HFFc6 (cell line): Measurements from ENCODE around the gene DDX39B. TPM values are rescaled to one million over a fixed set of nuclear protein-coding genes. Genes with fewer than 3 reads are reported as not detected.
"Not testable (repeated sequence)": the region's sequence is repeated elsewhere in the genome, so short reads cannot be mapped to it uniquely, and the experiment has no call there.

Source experiments
- DNase-seq: peaks from one replicate; pipeline ENCODE4 v3.0.0-alpha.2; 2018
- H3K27ac Mint-ChIP-seq: 2 replicates; pipeline ENCODE4 v1.8.0; 2020; ENCODE audit warnings: mild to moderate bottlenecking, mixed read lengths
- H3K27me3 Mint-ChIP-seq: 2 replicates; pipeline ENCODE4 v1.8.0; 2021; ENCODE audit warnings: mild to moderate bottlenecking, moderate library complexity, mixed read lengths; ENCODE audit not compliant: insufficient read depth
- H3K36me3 Mint-ChIP-seq: 2 replicates; pipeline ENCODE4 v1.8.0; 2021; ENCODE audit warnings: low read depth, mixed read lengths
- H3K4me1 Mint-ChIP-seq: 2 replicates; pipeline ENCODE4 v1.8.0; 2020; ENCODE audit warnings: low read depth, mixed read lengths
- H3K4me3 Mint-ChIP-seq: 2 replicates; pipeline ENCODE4 v1.8.0; 2020; ENCODE audit warnings: mild to moderate bottlenecking, moderate library complexity, mixed read lengths
- H3K9me3 Mint-ChIP-seq: 2 replicates; pipeline ENCODE4 v1.8.0; 2020; ENCODE audit warnings: mild to moderate bottlenecking, mixed read lengths
- long read RNA-seq: library from polyadenylated mRNA; unstranded; transcript quantifications from one replicate; pipeline ENCODE4 v2.0.0, GENCODE V29; 2019
- total RNA-seq, 6 experiments: library from RNA; stranded (reverse); fragmentation: NEBNext Ultra II Directional; extraction: Animal tissue kit (Norgen Biotek cat#: 25700); gene quantifications; 2 replicates in 1 of 6; 3 replicates in 5 of 6; pipeline ENCODE4 v1.2.3, GENCODE V29; 2021
- TF ChIP-seq, protein P1 (sequence below): fragments of 200-600 bp; sonication (generic); IDR thresholded peaks from 2 replicates; pipeline ENCODE4 v1.5.0; 2021; ENCODE audit warnings: antibody characterized with exemption, mild to moderate bottlenecking

DDX39B gene
- 100 to 1,000 TPM; 312 to 380 (median 358) TPM for total RNA-seq
- long read RNA-seq, transcript DDX39B-214 (11 exons, 2,003 nt), result major isoform, 147 of 258 reads
- long read RNA-seq, transcript DDX39B-202 (11 exons, 2,133 nt), result minor isoform, 59 of 258 reads
- long read RNA-seq, partial matches to known transcripts, result 26 of 258 reads
- long read RNA-seq, other reads (novel, unspliced or antisense), result 25 of 258 reads

DNA sequence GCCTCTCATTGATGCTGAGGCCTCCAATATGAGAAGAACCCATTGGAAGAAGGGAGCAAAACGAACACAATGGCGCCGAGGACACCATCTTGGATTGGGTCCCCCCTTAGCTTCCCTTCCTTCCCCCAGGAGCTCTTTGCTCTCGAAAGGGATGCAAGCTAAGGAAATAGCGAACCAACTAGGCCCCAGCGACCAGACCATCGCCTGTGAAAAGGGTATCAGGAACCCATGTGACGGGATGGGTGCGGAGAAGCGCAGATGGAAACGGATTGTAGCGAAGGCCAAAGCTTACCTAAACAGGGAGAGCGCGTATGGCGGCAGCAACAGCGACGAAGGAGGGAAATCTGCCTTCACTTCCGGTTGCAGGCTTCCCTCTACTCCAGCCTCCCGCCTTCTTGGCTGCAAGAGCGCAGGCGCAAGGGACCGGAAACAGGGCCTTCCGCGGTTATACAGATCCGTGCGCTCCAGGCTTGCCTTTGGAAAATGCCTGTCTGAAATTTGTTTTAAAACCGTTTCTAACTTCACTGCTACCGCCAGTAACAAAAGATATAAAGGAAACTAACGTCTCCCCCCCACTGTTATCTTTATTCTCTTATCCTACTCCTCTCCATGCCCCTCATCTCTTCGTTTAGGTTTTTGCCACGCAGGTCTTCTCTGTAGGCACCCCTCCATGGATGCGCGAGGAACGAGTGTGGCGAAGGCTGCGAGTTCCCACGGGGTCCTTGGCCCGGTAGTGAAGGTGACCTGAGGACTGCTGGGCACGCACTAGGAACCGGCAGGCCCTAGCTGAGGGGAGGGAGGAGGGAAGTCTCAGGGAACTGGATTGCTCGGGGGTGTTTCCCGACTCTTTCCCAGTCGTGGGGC, at the start of gene DDX39B:
Gene DDX39B, minus strand, starts transcription at position 346 of the 864 bp plus-strand sequence. CDS start 1,471 bp downstream, outside the sequence.
- peaks cover 4% of the 10 kb centered on the region for H3K27me3 Mint-ChIP-seq

DNA sequence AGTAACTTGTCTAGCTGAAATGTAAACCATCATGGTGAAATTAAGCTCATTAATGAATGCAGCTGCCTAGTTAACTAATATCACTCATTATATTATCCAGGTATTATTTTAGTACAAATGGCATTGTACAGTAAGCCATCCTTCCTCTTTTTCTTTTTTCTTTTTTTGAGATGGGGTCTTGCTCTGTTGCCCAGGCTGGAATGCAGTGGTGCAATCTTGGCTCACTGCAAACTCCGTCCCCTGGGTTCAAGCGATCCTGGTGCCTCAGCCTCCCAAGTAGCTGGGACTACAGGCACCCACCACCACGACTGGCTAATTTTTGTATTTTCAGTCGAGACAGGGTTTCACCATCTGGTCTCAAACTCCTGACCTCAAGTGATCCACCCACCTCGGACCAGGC, 48.9 kb upstream of the DDX39B start:
- DNase-seq, H3K27ac Mint-ChIP-seq, H3K27me3 Mint-ChIP-seq, H3K4me3 Mint-ChIP-seq, H3K36me3 Mint-ChIP-seq, H3K9me3 Mint-ChIP-seq: not testable (repeated sequence)
- H3K4me1 Mint-ChIP-seq, result peaks cover 12% of the 10 kb centered on the region

More for the DNA sequence above, at the start of gene DDX39B:
- peaks cover 51% of the 10 kb centered on the region for H3K4me1 Mint-ChIP-seq
- TF ChIP-seq, protein P1, sequence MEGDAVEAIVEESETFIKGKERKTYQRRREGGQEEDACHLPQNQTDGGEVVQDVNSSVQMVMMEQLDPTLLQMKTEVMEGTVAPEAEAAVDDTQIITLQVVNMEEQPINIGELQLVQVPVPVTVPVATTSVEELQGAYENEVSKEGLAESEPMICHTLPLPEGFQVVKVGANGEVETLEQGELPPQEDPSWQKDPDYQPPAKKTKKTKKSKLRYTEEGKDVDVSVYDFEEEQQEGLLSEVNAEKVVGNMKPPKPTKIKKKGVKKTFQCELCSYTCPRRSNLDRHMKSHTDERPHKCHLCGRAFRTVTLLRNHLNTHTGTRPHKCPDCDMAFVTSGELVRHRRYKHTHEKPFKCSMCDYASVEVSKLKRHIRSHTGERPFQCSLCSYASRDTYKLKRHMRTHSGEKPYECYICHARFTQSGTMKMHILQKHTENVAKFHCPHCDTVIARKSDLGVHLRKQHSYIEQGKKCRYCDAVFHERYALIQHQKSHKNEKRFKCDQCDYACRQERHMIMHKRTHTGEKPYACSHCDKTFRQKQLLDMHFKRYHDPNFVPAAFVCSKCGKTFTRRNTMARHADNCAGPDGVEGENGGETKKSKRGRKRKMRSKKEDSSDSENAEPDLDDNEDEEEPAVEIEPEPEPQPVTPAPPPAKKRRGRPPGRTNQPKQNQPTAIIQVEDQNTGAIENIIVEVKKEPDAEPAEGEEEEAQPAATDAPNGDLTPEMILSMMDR, result no peak
- DNase-seq, result peak; percentile 95
- peaks cover 36% of the 10 kb centered on the region for H3K36me3 Mint-ChIP-seq
- H3K4me3 Mint-ChIP-seq, result peak within 1 kb of the TSS; percentile 88
- H3K9me3 Mint-ChIP-seq, result no peaks in the 10 kb centered on the region
- H3K27ac Mint-ChIP-seq, result peak within 1 kb of the TSS; percentile 98

DNA sequence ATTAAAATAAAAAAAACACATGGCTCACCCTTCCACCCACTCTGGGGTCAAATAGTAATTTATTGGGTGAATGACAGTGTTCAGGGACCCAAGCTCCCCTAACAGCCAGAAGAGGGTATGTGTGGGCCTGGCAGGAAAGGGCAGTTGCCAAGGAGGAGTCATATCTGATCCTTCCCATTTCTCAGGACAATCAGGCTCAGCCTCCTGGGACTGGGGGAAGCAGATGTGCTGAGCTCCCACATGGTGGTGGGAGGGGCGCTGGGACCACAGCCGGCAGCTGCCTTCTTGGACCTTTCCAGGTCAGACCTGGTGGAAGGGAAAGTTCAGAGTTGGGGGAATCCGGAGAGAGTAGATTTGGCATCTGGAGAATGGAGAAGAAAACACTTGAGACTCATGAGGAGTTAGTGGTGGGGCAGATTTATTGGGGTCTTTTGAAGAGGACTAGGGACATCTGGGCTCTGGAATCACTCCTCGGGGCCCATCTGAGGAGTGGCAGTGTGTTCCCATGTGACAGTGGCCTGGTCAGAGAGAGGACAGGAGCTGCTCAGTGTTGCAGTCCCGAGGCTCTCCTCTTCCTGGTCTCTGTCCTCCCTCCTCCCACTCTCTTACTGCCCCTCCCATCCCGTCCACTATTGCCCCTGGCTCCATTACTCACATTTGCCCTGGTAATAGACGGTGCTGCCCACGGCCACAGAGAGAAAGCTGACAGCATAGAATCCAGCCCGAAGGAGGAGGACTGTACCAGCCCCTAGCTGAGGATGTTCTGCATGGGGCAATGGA, 47.3 kb upstream of the DDX39B start:
- no peaks in the 10 kb centered on the region for H3K27me3 Mint-ChIP-seq
- H3K27ac Mint-ChIP-seq, result peak overlapping the region; percentile 6; the same call in 1 of the 2 replicates
- H3K9me3 Mint-ChIP-seq, result no peaks in the 10 kb centered on the region
- no peaks in the 10 kb centered on the region for H3K36me3 Mint-ChIP-seq
- no peak for DNase-seq
- peaks cover 14% of the 10 kb centered on the region for H3K4me1 Mint-ChIP-seq
- TF ChIP-seq, protein P1, result no peak
- no peak overlapping the region; the same call in 1 of the 2 replicates for H3K4me3 Mint-ChIP-seq

DNA sequence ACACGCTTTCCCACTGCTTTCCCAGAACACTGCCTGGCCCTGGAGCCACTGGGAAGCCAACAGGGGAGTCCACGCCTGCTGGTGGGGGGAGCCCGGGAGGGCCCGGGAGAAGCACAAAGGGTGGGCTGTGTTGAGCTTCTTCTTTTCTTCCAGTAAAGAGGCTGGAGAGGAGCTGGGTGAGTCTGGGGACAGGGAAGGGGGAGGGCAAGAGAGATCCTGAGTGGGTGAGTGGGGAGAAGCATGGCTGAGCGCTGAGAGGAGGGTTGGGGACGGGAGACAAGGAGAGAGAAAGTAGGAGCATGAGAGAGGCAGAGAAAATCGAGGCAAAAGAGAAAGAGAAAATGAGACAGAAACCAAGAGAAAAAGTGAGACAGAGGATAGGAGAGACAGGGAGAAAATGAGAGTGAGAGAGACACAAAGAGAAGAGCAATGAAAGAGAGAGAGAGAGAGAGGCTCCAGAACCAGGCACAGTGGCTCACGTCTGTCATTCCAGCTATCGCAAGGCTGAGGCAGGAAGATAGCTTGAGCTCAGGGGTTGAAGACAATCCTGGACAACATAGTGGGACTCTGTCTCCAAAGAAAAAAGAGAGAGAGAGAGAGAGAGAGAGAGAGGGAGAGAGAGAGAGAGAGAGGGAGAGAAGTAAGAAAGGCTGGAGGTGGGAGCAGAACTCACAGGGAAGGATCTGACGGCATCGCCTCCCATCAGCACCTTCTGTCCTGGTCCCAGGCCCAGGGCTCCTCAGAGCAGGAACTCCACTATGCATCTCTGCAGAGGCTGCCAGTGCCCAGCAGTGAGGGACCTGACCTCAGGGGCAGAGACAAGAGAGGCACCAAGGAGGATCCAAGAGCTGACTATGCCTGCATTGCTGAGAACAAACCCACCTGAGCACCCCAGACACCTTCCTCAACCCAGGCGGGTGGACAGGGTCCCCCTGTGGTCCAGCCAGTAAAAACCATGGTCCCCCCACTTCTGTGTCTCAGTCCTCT, 46.3 kb upstream of the DDX39B start:
- Mint-ChIP-seq H3K27me3 (no peaks in the 10 kb centered on the region), H3K4me1 (peaks cover 14% of the 10 kb centered on the region), H3K27ac (no peak overlapping the region), H3K36me3 (no peaks in the 10 kb centered on the region), H3K9me3 (no peaks in the 10 kb centered on the region), H3K4me3 (no peak overlapping the region)
- DNase-seq, result no peak
- TF ChIP-seq, protein P1, result no peak

DNA sequence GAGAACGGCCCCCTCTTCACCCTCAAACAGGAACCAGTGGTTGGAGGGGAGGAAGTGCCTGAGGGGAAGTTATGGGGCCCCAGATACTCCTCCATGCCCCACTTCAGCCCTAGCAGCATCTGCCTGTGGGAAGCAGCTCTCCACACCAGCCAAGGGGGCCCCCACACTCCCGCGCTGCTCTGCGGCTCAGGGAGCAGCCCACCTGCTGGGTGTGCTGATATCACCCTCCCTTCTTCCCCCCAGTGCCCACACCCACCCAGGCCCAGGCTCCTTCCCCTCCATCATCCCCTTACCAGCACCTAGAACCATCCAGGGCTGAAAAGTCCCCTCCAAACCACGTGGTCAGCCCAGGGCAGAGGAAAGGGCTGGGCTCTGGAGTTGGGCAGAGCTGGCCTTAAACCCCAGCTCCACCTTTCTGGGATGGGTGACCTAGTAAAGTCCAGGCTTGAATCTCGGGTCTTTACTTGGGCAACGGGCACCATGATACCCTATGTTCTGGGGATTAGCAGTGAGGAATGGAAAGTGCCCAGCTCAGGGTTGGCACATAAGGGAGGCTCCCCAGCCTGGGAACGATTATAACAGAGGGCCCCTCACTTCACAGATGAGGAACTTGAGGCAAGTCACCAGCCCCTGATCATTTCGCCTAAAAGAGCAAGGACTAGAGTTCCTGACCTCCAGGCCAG, 44.9 kb upstream of the DDX39B start:
- Mint-ChIP-seq H3K4me3 (no peak overlapping the region), H3K9me3 (no peaks in the 10 kb centered on the region), H3K27ac (no peak overlapping the region), H3K36me3 (no peaks in the 10 kb centered on the region), H3K4me1 (peaks cover 18% of the 10 kb centered on the region), H3K27me3 (no peaks in the 10 kb centered on the region)
- DNase-seq, result no peak
- TF ChIP-seq, protein P1, result no peak
